PC-3 (cell line): Measurements from ENCODE around the gene ARL5A.

Source experiments
- CTCF ChIP-seq: fragments of 300-600 bp; sonication (generic); conservative IDR thresholded peaks from 2 replicates; pipeline ENCODE4 v1.5.1; 2017; ENCODE audit warnings: antibody characterized with exemption, low read depth, mild to moderate bottlenecking, low read length
- EZH2phosphoT487 ChIP-seq: fragments of 300-600 bp; sonication (generic); IDR thresholded peaks from 2 replicates; pipeline ENCODE4 v1.6.1; 2018; ENCODE audit warnings: mild to moderate bottlenecking, antibody characterized with exemption, low read length, borderline replicate concordance

- no peak for TF ChIP-seq CTCF
- no peak for TF ChIP-seq EZH2phosphoT487
Observed at GRCh38 chr2:151860613-151861146, 32.5 kb upstream of the ARL5A start.
